BE2C (cell line): Measurements from ENCODE around the gene GRAMD4.
A peak's percentile ranks its signal among the peaks of the same experiment; 100 is the strongest.

Experiments
- DNase-seq: peaks from one replicate; pipeline ENCODE4 v3.0.0-alpha.2; 2020
- H3K27me3 ChIP-seq: fragments of 250-450 bp; sonication (Bioruptor Pico); 2 replicates; pipeline ENCODE4 v1.5.1; 2020; ENCODE audit warnings: mild to moderate bottlenecking
- H3K36me3 ChIP-seq: fragments of 250-450 bp; sonication (Bioruptor Pico); 2 replicates; pipeline ENCODE4 v1.5.1; 2020; ENCODE audit warnings: mild to moderate bottlenecking
- H3K4me1 ChIP-seq: fragments of 250-450 bp; sonication (Bioruptor Pico); 2 replicates; pipeline ENCODE4 v1.5.1; 2020
- H3K4me3 ChIP-seq: 2 replicates; pipeline ENCODE4 v1.5.1; 2011; ENCODE audit warnings: low read depth, low read length
- H3K9me3 ChIP-seq: fragments of 250-450 bp; sonication (Bioruptor Pico); 2 replicates; pipeline ENCODE4 v1.5.1; 2020
- CTCF ChIP-seq: IDR thresholded peaks from 2 replicates; pipeline ENCODE4 v1.5.1; 2012; ENCODE audit warnings: mild to moderate bottlenecking, low read depth, low read length

The GRAMD4 gene

DNA sequence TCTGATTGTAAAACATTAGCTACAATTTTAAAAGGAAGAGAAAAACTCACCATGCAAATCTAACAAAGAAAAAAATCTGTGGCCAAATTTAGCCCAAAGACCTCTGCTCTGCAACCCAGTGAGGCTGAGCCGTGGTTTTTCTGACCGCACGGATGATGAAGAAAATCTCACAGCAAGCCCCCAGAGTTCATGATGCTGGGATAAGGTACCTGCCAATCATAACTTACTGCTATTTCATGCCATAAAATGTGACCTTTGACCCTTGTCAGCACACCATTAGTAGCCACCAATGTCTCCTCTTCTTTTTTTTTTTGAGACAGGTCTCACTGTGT is 106.8 kb downstream of the GRAMD4 start:
- H3K9me3 ChIP-seq: no peaks in the 10 kb centered on the region
- no peaks in the 10 kb centered on the region for H3K27me3 ChIP-seq
- no peak overlapping the region for H3K4me3 ChIP-seq
- DNase-seq: no peak
- peaks cover 45% of the 10 kb centered on the region for H3K36me3 ChIP-seq
- TF ChIP-seq CTCF: no peak
- H3K4me1 ChIP-seq: peaks cover 51% of the 10 kb centered on the region

GRCh38 chr22:46727813-46728364 is 107.7 kb downstream of the GRAMD4 start:
- no peak for DNase-seq
- H3K27me3 ChIP-seq: no peaks in the 10 kb centered on the region
- TF ChIP-seq CTCF: no peak
- H3K4me3 ChIP-seq: no peak overlapping the region
- H3K4me1 ChIP-seq: peaks cover 54% of the 10 kb centered on the region
- H3K36me3 ChIP-seq: peaks cover 46% of the 10 kb centered on the region
- H3K9me3 ChIP-seq: no peaks in the 10 kb centered on the region

GRCh38 chr22:46728470-46728869 is 108.3 kb downstream of the GRAMD4 start:
- no peak for TF ChIP-seq CTCF
- Histone ChIP-seq H3K36me3 (peaks cover 42% of the 10 kb centered on the region), H3K4me1 (peaks cover 54% of the 10 kb centered on the region), H3K27me3 (no peaks in the 10 kb centered on the region), H3K9me3 (no peaks in the 10 kb centered on the region), H3K4me3 (no peak overlapping the region)
- peak; percentile 89 for DNase-seq
